ENCODE measurements around the gene MRPL22.

The MRPL22 gene

DNA sequence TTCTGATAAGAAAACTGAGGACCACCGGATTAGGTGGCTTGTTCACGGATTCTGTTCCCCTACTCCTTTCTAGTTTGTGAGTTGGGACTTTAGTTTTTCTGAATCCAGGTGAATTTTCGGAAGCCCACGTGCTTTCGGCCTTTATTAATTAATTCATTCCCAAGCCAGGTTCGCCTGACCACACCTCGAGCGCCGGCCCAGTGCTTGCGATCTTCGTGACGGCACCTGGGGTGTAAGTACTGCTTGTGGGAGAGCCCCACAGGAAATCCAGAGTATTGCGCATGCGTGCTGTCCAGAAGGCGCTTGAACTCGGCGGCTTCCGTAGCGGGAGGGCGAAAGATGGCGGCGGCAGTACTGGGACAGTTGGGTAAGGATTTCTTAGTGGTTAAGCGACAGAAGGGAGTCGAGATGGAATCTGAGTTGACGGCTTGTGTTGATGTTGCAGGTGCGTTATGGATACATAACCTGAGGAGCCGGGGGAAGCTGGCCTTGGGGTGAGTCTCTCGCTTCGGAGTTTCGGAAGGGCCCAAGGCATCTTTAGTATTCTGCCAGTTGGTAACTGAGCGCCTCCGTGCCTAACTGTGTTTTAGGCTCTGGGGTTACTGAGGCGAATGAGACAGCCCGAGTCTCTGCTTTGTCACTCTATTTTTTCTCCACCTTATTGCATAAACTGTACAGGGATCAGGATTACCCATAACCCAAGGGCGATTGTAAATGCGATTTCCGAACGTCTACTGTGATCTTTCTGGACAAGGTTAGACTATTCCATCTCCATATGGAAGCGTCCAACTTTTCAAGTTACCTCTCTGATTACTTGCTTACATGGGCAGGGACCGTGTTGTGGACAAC lies at the start of gene MRPL22:
Gene MRPL22, plus strand, starts transcription at position 302 of the 849 bp plus-strand sequence. Its CDS starts 38 bp downstream, at position 340.
- Histone ChIP-seq H3K4me2 (peak within 1 kb of the TSS; percentile 72 to 94 (median 86)), H3K9me3 (replicated peaks in 1 of 11) (no peaks in the 10 kb centered on the region), H3K27me3 (no peaks in the 10 kb centered on the region), H4K20me1 (peaks cover 9 to 48% (median 15%) of the 10 kb centered on the region in 11 experiments; a peak in 15 of 22 replicates), H3K27ac (peak within 1 kb of the TSS; percentile 56 to 89 (median 84)), H3K4me3 (peak within 1 kb of the TSS; percentile 70 to 90 (median 82)), H3K9ac (peak within 1 kb of the TSS; percentile 82 to 92 (median 88)), H3K36me3 (peaks cover under 1 to 34% (median 11%) of the 10 kb centered on the region in 11 experiments; a peak in 15 of 22 replicates), H3K4me1 (peaks cover 45 to 62% (median 54%) of the 10 kb centered on the region in 10 experiments)
- TF ChIP-seq Cebpa-rat (IDR thresholded peaks at IDR 0.05), result no peak

DNA sequence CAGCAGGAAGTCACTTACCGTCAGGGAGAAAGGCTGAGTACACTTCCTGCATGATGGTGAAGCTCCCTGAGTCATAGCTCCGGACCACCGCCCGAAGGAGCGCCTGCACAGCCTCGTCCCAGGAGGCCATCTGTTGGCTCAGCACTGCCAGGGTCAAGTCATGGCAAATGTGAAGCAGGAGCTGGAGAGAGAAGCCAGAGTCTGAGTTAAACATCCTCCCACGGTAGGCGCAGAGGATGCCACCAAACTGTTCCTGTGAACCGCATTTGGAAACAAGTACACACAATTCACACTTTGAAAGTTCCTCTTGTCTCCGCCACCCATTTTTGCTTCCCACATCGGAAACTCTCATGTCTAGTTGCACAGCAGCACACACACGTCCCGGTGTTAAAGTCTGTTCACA lies 48.5 kb upstream of the MRPL22 start:
- peaks cover 10 to 20% (median 13%) of the 10 kb centered on the region in 11 experiments; a peak in 21 of 22 replicates for H3K9me3 ChIP-seq (replicated peaks in 1 of 11)
- H3K4me1 ChIP-seq, result peaks cover 0 to 12% (median 0%) of the 10 kb centered on the region in 10 experiments; a peak in 3 of 20 replicates
- H3K4me3 ChIP-seq, result no peak overlapping the region
- no peak overlapping the region for H3K9ac ChIP-seq
- peak overlapping the region in 1 of 11 experiments; percentile 1; a peak in 1 of 22 replicates for H3K27ac ChIP-seq
- H4K20me1 ChIP-seq, result peaks cover 0 to 4% (median 0%) of the 10 kb centered on the region in 11 experiments; a peak in 1 of 22 replicates
- H3K27me3 ChIP-seq, result no peaks in the 10 kb centered on the region
- H3K36me3 ChIP-seq, result peaks cover 100% of the 10 kb centered on the region in 11 experiments
- no peak for TF ChIP-seq Cebpa-rat (IDR thresholded peaks at IDR 0.05)
- no peak overlapping the region for H3K4me2 ChIP-seq

DNA sequence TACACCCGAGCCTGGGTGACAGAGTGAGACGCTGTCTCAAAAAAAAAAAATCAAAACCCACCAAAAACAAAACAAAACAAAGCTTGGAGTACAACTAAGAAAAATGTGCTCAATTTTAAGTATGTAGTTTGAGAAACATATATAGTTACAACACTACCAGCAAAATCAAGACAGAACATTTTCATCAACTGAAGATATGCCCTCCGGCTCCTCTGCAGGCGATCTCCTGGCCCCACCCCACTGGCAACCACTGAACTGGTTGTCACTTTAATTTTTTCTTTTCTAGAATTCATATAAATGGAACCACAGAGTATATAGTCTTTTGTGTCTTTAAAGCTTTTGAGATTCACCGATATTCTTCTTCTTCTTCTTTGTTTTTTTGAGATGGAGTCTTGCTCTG lies 47.5 kb upstream of the MRPL22 start:
- H3K27me3 ChIP-seq, result no peaks in the 10 kb centered on the region
- no peak overlapping the region for H3K4me2 ChIP-seq
- no peak overlapping the region for H3K9ac ChIP-seq
- H3K9me3 ChIP-seq (replicated peaks in 1 of 11), result peaks cover 0 to 10% (median 3%) of the 10 kb centered on the region in 11 experiments; a peak in 16 of 22 replicates
- H3K4me1 ChIP-seq, result peaks cover 0 to 12% (median 0%) of the 10 kb centered on the region in 10 experiments; a peak in 3 of 20 replicates
- peaks cover 100% of the 10 kb centered on the region in 11 experiments for H3K36me3 ChIP-seq
- H3K27ac ChIP-seq, result no peak overlapping the region
- no peak overlapping the region for H3K4me3 ChIP-seq
- TF ChIP-seq Cebpa-rat (IDR thresholded peaks at IDR 0.05), result no peak
- H4K20me1 ChIP-seq, result peaks cover 0 to 4% (median 0%) of the 10 kb centered on the region in 11 experiments; a peak in 1 of 22 replicates

DNA sequence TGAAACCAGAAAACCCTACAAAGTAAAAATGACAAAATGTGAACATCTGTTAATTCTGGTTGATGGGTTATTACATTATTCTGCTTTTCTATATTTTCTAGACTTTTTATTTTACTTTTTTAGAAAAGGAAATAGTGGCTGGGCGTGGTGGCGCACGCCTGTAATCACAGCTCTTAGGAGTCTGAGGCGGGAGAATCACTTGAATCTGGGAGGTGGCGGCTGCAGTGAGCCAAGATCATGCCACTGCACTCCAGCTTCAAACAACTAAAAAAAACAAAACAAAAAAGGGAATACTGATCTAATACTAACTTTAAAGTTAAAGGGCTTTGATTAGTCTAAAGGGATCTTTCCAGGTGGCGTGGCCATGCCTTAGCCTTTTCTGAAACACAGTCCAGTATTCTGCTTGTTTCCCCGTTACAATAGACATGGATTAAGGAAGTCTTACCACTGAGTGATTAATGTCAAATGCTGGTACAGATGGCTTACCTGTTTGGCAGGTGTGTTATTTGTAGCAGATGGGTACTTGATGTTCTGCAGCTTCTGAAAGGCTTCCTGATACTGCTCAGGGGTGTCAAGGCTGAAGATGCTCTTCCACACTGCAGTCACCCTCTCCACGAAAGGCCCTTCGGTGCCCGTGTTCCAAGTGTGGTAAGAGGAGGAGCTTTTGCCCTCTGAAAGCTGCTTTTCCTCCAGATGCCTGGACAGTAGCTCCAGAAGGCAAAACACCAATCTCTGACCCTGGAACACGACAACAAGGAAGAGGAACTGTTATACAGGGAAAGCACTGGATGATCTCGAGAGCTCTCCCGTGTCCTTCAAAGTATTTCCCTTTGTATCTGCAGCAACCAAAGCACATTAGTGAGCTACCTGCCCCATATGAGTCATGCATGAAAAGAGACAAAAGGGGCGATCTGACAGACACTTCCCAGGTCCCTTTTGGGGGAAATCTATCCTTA lies 45.0 kb upstream of the MRPL22 start:
- Histone ChIP-seq H4K20me1 (peaks cover 0 to 4% (median 0%) of the 10 kb centered on the region in 11 experiments; a peak in 1 of 22 replicates), H3K9me3 (replicated peaks in 1 of 11) (no peaks in the 10 kb centered on the region), H3K9ac (no peak overlapping the region), H3K4me1 (peaks cover 0 to 12% (median 0%) of the 10 kb centered on the region in 10 experiments; a peak in 3 of 20 replicates), H3K27me3 (no peaks in the 10 kb centered on the region), H3K36me3 (peaks cover 100% of the 10 kb centered on the region in 11 experiments), H3K27ac (no peak overlapping the region), H3K4me2 (no peak overlapping the region), H3K4me3 (no peak overlapping the region)
- TF ChIP-seq Cebpa-rat (IDR thresholded peaks at IDR 0.05), result no peak

DNA sequence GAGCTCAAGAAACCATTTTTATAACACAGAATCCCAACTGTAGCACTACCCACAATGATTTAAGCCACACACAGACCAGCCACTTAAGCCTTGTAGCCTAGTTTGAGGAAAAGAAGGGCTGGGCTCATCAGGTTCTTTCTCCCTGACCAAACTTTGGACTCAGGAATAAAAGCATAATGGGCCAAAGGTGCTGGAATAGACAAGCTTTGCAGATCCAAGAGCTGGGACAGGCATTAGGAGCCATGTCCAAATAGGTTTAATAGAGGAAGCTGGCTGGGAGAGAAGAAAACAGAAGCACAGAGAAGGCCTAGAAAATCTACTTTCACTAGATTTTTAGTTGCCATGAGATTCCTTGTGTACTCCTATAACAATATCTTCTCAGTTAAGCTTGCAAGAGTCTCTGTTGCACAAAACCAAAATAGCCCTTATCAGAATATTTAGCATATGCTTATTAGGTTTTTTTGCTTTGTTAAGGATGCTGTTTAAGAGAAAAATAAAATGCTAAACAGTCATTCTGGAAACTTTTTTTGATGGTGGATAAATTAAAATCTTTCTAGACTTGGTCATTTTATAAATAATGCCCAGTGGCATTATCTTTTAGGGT lies 44.2 kb upstream of the MRPL22 start:
- H3K4me2 ChIP-seq, result no peak overlapping the region
- peaks cover 0 to 12% (median 0%) of the 10 kb centered on the region in 10 experiments; a peak in 3 of 20 replicates for H3K4me1 ChIP-seq
- H3K36me3 ChIP-seq, result peaks cover 100% of the 10 kb centered on the region in 11 experiments
- H3K27me3 ChIP-seq, result no peaks in the 10 kb centered on the region
- H4K20me1 ChIP-seq, result peaks cover 0 to 4% (median 0%) of the 10 kb centered on the region in 11 experiments; a peak in 1 of 22 replicates
- H3K4me3 ChIP-seq, result no peak overlapping the region
- no peak overlapping the region for H3K9ac ChIP-seq
- TF ChIP-seq Cebpa-rat (IDR thresholded peaks at IDR 0.05), result no peak
- no peak overlapping the region for H3K27ac ChIP-seq
- H3K9me3 ChIP-seq (replicated peaks in 1 of 11), result no peaks in the 10 kb centered on the region

DNA sequence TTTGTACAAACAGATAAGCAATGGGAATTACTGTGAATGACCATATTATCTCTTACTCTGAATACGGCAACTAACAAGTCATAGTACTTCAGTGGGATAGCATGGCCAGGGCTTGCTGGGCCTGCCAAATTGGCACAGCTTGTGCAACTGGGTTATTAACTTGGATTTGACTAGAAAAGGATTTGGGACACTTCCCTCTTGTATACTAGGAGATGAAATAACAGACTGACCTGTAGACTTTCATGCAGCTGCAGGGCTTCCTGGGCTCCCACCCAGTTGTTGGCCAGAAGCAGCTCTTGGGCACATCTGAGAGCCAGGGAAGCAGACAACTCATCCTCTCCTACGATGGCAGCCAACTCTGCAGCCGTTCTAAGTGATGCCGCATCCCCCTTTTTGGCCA lies 42.7 kb upstream of the MRPL22 start:
- no peak overlapping the region for H3K4me3 ChIP-seq
- no peaks in the 10 kb centered on the region for H3K27me3 ChIP-seq
- H3K4me2 ChIP-seq, result no peak overlapping the region
- H3K27ac ChIP-seq, result no peak overlapping the region
- H4K20me1 ChIP-seq, result no peaks in the 10 kb centered on the region
- H3K36me3 ChIP-seq, result peaks cover 100% of the 10 kb centered on the region in 11 experiments
- no peaks in the 10 kb centered on the region for H3K9me3 ChIP-seq (replicated peaks in 1 of 11)
- no peak for TF ChIP-seq Cebpa-rat (IDR thresholded peaks at IDR 0.05)
- H3K9ac ChIP-seq, result no peak overlapping the region
- H3K4me1 ChIP-seq, result no peaks in the 10 kb centered on the region

DNA sequence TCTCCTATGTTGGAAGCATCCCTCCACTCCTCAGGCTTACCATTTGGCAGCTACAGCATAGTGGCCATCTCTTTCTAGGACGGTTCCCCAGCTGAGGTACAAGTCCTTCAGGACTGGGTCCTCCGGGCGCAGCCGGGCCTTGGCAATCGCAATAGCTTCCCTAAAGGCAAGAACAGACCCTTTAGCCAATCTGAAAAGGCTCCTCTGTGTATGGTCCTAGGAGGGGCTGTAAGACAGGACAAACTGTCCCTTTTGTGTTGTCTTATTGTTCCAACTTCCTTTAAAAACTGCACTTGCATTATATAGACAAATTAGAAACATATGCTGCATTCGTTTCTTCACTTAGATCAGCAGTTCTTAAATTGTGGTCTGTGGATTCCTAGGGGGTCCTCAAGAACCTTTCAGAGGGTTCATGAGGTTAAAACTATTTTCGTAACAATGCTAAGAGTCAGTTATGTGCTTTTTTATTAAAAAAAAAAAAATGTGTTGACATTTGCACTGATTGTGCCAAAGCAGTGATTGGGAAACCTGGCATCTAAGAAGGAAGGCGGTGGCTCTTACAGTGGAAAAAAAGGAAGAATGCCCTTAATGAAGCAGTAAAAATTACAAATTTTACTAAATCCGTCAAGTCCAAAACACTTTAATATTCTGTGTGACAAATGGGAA lies 41.6 kb upstream of the MRPL22 start:
- no peaks in the 10 kb centered on the region for H3K9me3 ChIP-seq (replicated peaks in 1 of 11)
- H4K20me1 ChIP-seq, result no peaks in the 10 kb centered on the region
- no peak overlapping the region for H3K27ac ChIP-seq
- no peak overlapping the region for H3K9ac ChIP-seq
- H3K4me1 ChIP-seq, result no peaks in the 10 kb centered on the region
- H3K4me3 ChIP-seq, result no peak overlapping the region
- TF ChIP-seq Cebpa-rat (IDR thresholded peaks at IDR 0.05), result no peak
- no peaks in the 10 kb centered on the region for H3K27me3 ChIP-seq
- peaks cover 98 to 100% (median 100%) of the 10 kb centered on the region in 11 experiments for H3K36me3 ChIP-seq
- H3K4me2 ChIP-seq, result no peak overlapping the region

DNA sequence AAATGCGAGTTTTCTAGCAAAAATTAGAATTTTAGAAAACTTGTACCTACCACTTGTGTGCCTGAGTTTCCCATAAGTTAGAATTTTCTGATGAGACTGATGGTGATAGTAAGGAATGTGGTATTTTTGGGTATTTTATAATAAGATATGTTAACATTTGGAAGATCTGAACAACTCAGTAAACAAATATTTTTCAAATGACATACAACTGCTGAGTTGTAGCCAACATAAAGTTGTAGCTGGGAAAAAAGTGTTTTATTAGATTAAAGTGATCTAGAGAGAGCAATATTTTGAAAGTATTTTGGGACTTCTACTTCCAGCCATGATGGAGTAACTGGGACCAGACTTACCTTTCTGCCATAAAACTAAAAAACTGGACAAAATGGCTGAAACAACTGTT lies 40.8 kb upstream of the MRPL22 start:
- no peak for TF ChIP-seq Cebpa-rat (IDR thresholded peaks at IDR 0.05)
- H4K20me1 ChIP-seq, result no peaks in the 10 kb centered on the region
- H3K36me3 ChIP-seq, result peaks cover 98 to 100% (median 100%) of the 10 kb centered on the region in 11 experiments
- no peak overlapping the region for H3K4me2 ChIP-seq
- no peak overlapping the region for H3K4me3 ChIP-seq
- no peak overlapping the region for H3K27ac ChIP-seq
- no peak overlapping the region for H3K9ac ChIP-seq
- H3K9me3 ChIP-seq (replicated peaks in 1 of 11), result no peaks in the 10 kb centered on the region
- no peaks in the 10 kb centered on the region for H3K4me1 ChIP-seq
- no peaks in the 10 kb centered on the region for H3K27me3 ChIP-seq
